ENCODE measurements around the gene CHAD.

The CHAD gene

DNA sequence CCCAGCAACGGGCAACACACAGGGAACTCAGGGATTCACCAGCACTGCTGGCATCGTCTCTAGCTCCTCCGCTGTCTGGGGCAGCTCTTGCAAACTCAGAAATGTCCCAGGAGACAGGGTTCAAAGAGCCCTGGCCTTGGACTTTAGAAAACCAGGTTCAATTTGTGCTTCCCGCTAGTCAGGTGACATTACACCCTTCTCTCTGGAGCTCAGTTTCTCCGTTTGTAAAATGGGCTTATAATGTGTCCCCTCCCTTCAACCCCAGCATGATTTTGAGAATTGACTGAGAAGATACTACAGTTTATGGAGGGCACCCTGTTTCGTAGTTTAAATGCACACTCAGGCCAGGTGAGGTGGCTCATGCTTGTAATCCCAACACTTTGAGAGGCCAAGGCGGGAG, 37.6 kb upstream of the CHAD start:
- TF ChIP-seq, protein P1, sequence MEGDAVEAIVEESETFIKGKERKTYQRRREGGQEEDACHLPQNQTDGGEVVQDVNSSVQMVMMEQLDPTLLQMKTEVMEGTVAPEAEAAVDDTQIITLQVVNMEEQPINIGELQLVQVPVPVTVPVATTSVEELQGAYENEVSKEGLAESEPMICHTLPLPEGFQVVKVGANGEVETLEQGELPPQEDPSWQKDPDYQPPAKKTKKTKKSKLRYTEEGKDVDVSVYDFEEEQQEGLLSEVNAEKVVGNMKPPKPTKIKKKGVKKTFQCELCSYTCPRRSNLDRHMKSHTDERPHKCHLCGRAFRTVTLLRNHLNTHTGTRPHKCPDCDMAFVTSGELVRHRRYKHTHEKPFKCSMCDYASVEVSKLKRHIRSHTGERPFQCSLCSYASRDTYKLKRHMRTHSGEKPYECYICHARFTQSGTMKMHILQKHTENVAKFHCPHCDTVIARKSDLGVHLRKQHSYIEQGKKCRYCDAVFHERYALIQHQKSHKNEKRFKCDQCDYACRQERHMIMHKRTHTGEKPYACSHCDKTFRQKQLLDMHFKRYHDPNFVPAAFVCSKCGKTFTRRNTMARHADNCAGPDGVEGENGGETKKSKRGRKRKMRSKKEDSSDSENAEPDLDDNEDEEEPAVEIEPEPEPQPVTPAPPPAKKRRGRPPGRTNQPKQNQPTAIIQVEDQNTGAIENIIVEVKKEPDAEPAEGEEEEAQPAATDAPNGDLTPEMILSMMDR (IDR thresholded peaks at IDR 0.05; ENCODE audit: low read depth, low read length, missing control alignments), result no peak
- in situ Hi-C loops (cut with HindIII; ENCODE audit: low pct_ligation_motif_present, low sequenced_read_pairs), result no loop called here
- Histone ChIP-seq H3K4me3 (ENCODE audit: low read depth, low read length) (no peak overlapping the region), H3K36me3 (replicated peaks) (no peaks in the 10 kb centered on the region), H3K27me3 (replicated peaks) (no peaks in the 10 kb centered on the region), H3K27ac (no peak overlapping the region)
- DNase-seq, result no peak

DNA sequence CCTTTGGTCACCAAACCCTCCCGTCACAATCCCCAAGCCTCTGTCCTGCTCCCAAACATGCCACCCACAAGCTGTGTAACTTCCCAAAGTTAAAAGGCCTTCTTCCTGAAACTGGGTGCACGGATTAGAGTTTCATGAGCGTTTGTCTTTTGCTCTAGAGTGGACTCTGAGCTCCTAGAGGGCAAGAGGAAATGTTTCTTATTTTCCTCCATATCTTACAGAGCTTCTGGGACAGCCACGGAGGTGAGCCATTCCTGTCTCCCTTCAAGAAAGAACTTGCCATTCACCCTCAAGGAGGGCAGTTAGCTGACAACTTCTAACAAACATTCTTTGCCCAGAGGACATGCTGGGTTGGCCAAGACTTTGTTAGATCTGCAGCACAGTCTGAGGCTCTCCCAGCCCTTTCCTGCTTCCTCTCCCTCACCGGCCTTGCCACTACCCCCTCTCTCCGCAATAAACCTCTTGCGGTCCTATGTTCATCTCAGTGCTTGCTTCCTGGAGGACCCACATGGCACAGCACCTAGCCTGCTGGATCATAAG, 37.0 kb upstream of the CHAD start:
- no peak for DNase-seq
- Histone ChIP-seq H3K36me3 (replicated peaks) (no peaks in the 10 kb centered on the region), H3K27me3 (replicated peaks) (no peaks in the 10 kb centered on the region), H3K27ac (no peak overlapping the region), H3K4me3 (ENCODE audit: low read depth, low read length) (no peak overlapping the region)
- TF ChIP-seq, protein P1 (IDR thresholded peaks at IDR 0.05; ENCODE audit: low read depth, low read length, missing control alignments), result no peak
- in situ Hi-C loops (cut with HindIII; ENCODE audit: low pct_ligation_motif_present, low sequenced_read_pairs), result no loop called here

DNA sequence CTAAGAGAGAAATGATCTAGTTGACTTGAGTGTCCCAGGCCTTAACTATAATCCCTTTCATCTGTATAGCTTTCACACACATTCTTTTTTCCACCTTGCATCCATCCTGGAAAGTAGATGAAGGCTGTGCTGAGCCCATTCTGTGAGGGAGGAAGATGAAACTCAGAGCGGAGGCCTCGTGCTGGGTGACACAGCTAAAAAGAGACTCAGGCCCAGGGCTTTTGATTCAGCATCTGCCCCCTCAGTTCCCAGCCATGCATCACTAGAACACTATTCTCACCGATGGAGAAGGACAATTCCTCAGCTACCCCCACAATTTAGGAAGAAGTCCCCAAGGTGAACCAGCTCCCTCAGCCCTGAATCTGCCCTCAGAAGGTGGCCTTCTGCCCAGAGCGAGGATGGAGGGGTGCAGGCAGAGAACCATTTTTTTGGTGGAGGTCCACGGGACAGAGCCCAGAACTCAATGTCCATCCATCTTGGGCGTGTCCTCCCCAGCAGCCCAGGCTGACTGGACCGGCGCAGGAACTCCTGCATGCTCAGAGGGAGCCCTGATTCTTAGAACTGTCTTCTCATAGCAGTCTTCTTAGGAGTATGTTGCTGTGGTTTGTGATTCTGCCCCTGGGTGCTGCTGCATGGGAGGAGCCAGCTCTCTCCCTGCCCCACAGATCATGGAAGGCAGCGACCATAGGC, 33.8 kb upstream of the CHAD start:
- in situ Hi-C loops (cut with HindIII; ENCODE audit: low pct_ligation_motif_present, low sequenced_read_pairs), result no loop called here
- no peaks in the 10 kb centered on the region for H3K36me3 ChIP-seq (replicated peaks)
- TF ChIP-seq, protein P1 (IDR thresholded peaks at IDR 0.05; ENCODE audit: low read depth, low read length, missing control alignments), result no peak
- DNase-seq, result no peak
- H3K4me3 ChIP-seq (ENCODE audit: low read depth, low read length), result no peak overlapping the region
- H3K27ac ChIP-seq, result no peak overlapping the region
- no peaks in the 10 kb centered on the region for H3K27me3 ChIP-seq (replicated peaks)

DNA sequence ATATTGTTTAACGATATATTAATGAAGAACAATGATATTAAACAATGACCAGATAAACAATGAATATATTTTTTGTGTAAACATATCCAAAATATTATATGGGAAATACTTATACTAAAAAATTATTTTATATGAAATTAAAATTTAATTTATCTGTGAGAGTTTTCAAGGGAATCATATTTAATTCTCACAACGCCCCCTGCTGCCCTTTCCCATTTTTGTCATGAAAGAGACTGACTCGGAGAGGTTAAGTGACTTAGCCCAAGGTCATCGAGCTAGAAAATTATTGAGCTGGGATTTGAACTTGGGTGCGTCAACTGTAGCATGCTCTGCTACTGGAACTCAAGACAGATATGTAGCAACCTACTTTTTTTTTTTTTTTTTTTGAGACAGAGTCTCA, 32.4 kb upstream of the CHAD start:
- H3K4me3 ChIP-seq (ENCODE audit: low read depth, low read length), result no peak overlapping the region
- in situ Hi-C loops (cut with HindIII; ENCODE audit: low pct_ligation_motif_present, low sequenced_read_pairs), result no loop called here
- H3K27ac ChIP-seq, result no peak overlapping the region
- TF ChIP-seq, protein P1 (IDR thresholded peaks at IDR 0.05; ENCODE audit: low read depth, low read length, missing control alignments), result peak; percentile 68
- DNase-seq, result peak; percentile 20
- H3K36me3 ChIP-seq (replicated peaks), result no peaks in the 10 kb centered on the region
- H3K27me3 ChIP-seq (replicated peaks), result no peaks in the 10 kb centered on the region

DNA sequence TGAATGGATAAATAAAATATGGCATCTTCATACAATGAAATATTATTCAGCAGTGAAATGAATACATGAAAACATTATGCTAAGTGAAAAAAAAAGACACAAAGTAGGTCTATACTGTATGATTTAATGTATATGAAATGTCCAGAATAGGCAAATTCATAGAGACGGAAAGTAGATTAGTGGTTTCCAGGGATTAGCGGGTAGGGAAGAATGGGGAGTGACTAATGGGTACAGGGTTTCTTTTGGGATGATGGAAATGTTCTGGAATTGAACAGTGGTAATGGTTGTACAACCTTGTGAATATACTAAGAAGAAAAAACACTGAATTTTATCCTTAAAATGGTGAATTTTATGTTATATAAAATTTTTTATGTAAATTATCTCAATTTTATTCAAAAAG, 31.0 kb upstream of the CHAD start:
- DNase-seq, result no peak
- Histone ChIP-seq H3K4me3 (ENCODE audit: low read depth, low read length) (no peak overlapping the region), H3K27me3 (replicated peaks) (no peaks in the 10 kb centered on the region), H3K27ac (no peak overlapping the region), H3K36me3 (replicated peaks) (no peaks in the 10 kb centered on the region)
- in situ Hi-C loops (cut with HindIII; ENCODE audit: low pct_ligation_motif_present, low sequenced_read_pairs), result no loop called here
- TF ChIP-seq, protein P1 (IDR thresholded peaks at IDR 0.05; ENCODE audit: low read depth, low read length, missing control alignments), result no peak

DNA sequence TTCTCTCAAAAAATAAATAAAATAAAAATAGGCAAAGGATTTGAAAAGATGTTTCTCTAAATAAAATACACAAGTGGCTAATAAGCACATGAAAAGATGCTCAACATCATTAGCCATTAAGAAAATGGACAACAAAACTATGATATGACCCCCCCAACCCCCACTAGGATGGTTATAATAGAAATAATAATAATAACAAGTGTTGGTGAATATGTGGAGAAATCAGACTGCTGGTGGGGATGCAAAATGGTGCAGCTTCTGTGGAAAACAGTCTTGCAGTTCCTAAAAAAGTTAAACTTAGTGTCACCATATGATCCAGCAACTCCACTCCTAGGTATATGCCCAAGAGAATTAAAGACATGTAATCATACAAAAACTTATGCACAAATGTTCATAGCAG, 30.6 kb upstream of the CHAD start:
- DNase-seq, result no peak
- in situ Hi-C loops (cut with HindIII; ENCODE audit: low pct_ligation_motif_present, low sequenced_read_pairs), result no loop called here
- no peak overlapping the region for H3K27ac ChIP-seq
- no peak overlapping the region for H3K4me3 ChIP-seq (ENCODE audit: low read depth, low read length)
- H3K36me3 ChIP-seq (replicated peaks), result no peaks in the 10 kb centered on the region
- TF ChIP-seq, protein P1 (IDR thresholded peaks at IDR 0.05; ENCODE audit: low read depth, low read length, missing control alignments), result no peak
- H3K27me3 ChIP-seq (replicated peaks), result no peaks in the 10 kb centered on the region
